GM12878 (cell line): Measurements from ENCODE around the gene SEMA5B. TPM values are rescaled to one million over a fixed set of nuclear protein-coding genes. Genes with fewer than 3 reads are reported as not detected.

ENCODE experiments used
- ATAC-seq: fragments of 200-7000 bp; cut with Tn5 transposase; 3 replicates; pipeline ENCODE4 v1.9.1; 2020; ENCODE audit warnings: mild to moderate bottlenecking, moderate library complexity
- BruUV-seq: library from RNA; stranded (reverse); fragments of 400-500 nt; replicated peaks from 2 replicates; lab custom pipeline; 2021; lab: Mats Ljungman, UMichigan
- CTCF ChIA-PET: fragments of 300-600 bp; sonication (Branson Sonifier 250); formaldehyde crosslinking; extraction: SDS; loops from one replicate; lab custom pipeline; 2021; ENCODE audit warnings: inconsistent platforms; lab: Yijun Ruan, JAX
- POLR2A ChIA-PET: fragments of 350-600 bp; formaldehyde crosslinking; extraction: SDS; loops from one replicate; lab custom pipeline; 2021; ENCODE audit warnings: inconsistent platforms; lab: Charles Lee
- RAD21 ChIA-PET: fragments of 300-600 bp; sonication (Branson Sonifier 250); formaldehyde crosslinking; loops from one replicate; lab custom pipeline; 2023; ENCODE audit warnings: antibody characterized with exemption; ENCODE audit not compliant: unreplicated experiment; lab: Charles Lee
- SMC1A ChIA-PET: fragments of 300-600 bp; sonication (Branson Sonifier 250); formaldehyde crosslinking; loops from one replicate; lab custom pipeline; 2023; ENCODE audit not compliant: unreplicated experiment, uncharacterized antibody; lab: Charles Lee
- DNase-seq: peaks from one replicate; pipeline ENCODE4 v3.0.0-alpha.2; 2011; ENCODE audit warnings: low read depth, low spot score
- FAIRE-seq: peaks from 3 replicates; lab custom pipeline; 2011; peaks lifted over from hg19 to GRCh38; lab: Jason Lieb, UNC
- H2AFZ ChIP-seq: 2 replicates; pipeline ENCODE4 v1.6.0; 2011; ENCODE audit warnings: low read depth, low read length, control low read depth; ENCODE audit not compliant: control insufficient read depth
- H3K27ac ChIP-seq: 2 replicates; pipeline ENCODE4 v1.5.1; 2011; ENCODE audit warnings: control low read depth; ENCODE audit not compliant: control insufficient read depth, insufficient read depth
- H3K27me3 ChIP-seq, 2 experiments: replicated peaks in 1 of 2; 2 replicates each; pipeline versions ENCODE4 v1.6.0 to v1.6.1; 2011; ENCODE audit warnings: low read length in 1 of 2; ENCODE audit not compliant: control insufficient read depth in 2 of 2, insufficient read depth in 2 of 2
- H3K36me3 ChIP-seq, 2 experiments: 2 replicates each; pipeline ENCODE4 v1.5.1; 2011; ENCODE audit warnings: low read length in 1 of 2; ENCODE audit not compliant: control insufficient read depth in 2 of 2, insufficient read depth in 2 of 2
- H3K4me1 ChIP-seq: 2 replicates; pipeline ENCODE4 v1.6.1; 2011; ENCODE audit warnings: mild to moderate bottlenecking, low read length, moderate library complexity, mixed read lengths; ENCODE audit not compliant: control insufficient read depth, insufficient read depth
- H3K4me2 ChIP-seq: 2 replicates; pipeline ENCODE4 v1.6.0; 2011; ENCODE audit warnings: control low read depth; ENCODE audit not compliant: control insufficient read depth, insufficient read depth
- H3K4me3 ChIP-seq: fragments of 200-600 bp; sonication (generic); 2 replicates; pipeline ENCODE4 v1.5.1; 2016
- H3K79me2 ChIP-seq: 2 replicates; pipeline ENCODE4 v1.6.0; 2011; ENCODE audit warnings: low read length; ENCODE audit not compliant: control insufficient read depth, insufficient read depth
- H3K9ac ChIP-seq: 2 replicates; pipeline ENCODE4 v1.8.0; 2011; ENCODE audit warnings: low read length, control low read depth, mixed read lengths; ENCODE audit not compliant: control insufficient read depth, insufficient read depth
- H3K9me3 ChIP-seq: replicated peaks from 3 replicates; pipeline ENCODE4 v1.5.1; 2011; ENCODE audit warnings: mild to moderate bottlenecking, low read length; ENCODE audit not compliant: control insufficient read depth, insufficient read depth
- H4K20me1 ChIP-seq: 2 replicates; pipeline ENCODE4 v1.6.0; 2011; ENCODE audit not compliant: control insufficient read depth, insufficient read depth
- BCL11A ChIP-seq: IDR thresholded peaks from 2 replicates; pipeline ENCODE4 v1.6.1; 2011; ENCODE audit warnings: low read depth, low read length
- DPF2 ChIP-seq: fragments of 450-650 bp; IDR thresholded peaks from 2 replicates; pipeline ENCODE4 v1.6.1; 2017; ENCODE audit warnings: mild to moderate bottlenecking
- EP300 ChIP-seq, 2 experiments: fragments of 150-350 bp in 1 of 2; IDR thresholded peaks; 2 replicates each; pipeline ENCODE4 v1.6.1; 2011 to 2012; ENCODE audit warnings: low read depth in 2 of 2, low read length in 2 of 2, borderline replicate concordance in 1 of 2, improper control_type of control experiment in 1 of 2, inconsistent platforms in 1 of 2; ENCODE audit not compliant: control insufficient read depth in 1 of 2
- EZH2 ChIP-seq: IDR thresholded peaks from 2 replicates; pipeline ENCODE4 v1.6.1; 2012; ENCODE audit warnings: low read depth, mild to moderate bottlenecking, control low read depth, inconsistent platforms, low read length, borderline replicate concordance; ENCODE audit not compliant: control insufficient read depth
- IRF4 ChIP-seq: IDR thresholded peaks from 2 replicates; pipeline ENCODE4 v1.6.1; 2011; ENCODE audit warnings: low read depth, low read length
- NFXL1 ChIP-seq: fragments of 450-650 bp; IDR thresholded peaks from 2 replicates; pipeline ENCODE4 v1.6.1; 2017; ENCODE audit warnings: antibody characterized with exemption, mild to moderate bottlenecking, borderline replicate concordance
- NR2C1 ChIP-seq: fragments of 450-650 bp; IDR thresholded peaks from 2 replicates; pipeline ENCODE4 v1.6.1; 2017; ENCODE audit warnings: antibody characterized with exemption, mild to moderate bottlenecking, moderate library complexity
- SMAD5 ChIP-seq: IDR thresholded peaks from 2 replicates; pipeline ENCODE4 v1.6.1; 2016; ENCODE audit warnings: antibody characterized with exemption, low read depth
- SRF ChIP-seq, 2 experiments: IDR thresholded peaks; 2 replicates each; pipeline ENCODE4 v1.6.1; 2011; ENCODE audit warnings: low read depth in 2 of 2, low read length in 2 of 2, mild to moderate bottlenecking in 1 of 2, moderate library complexity in 1 of 2
- SUPT20H ChIP-seq: IDR thresholded peaks from 2 replicates; pipeline ENCODE4 v1.6.1; 2011; ENCODE audit warnings: low read depth, mild to moderate bottlenecking, low read length, moderate library complexity, borderline replicate concordance; ENCODE audit not compliant: control insufficient read depth
- WGBS: methylation state at CpG from one replicate; pipeline ENCODE4 v1.1.6; 2016; ENCODE audit warnings: low lambda C conversion rate; ENCODE audit not compliant: insufficient replicate concordance, insufficient coverage; ENCODE audit errors: missing lambda C conversion rate; 5-methylcytosine and 5-hydroxymethylcytosine counted together
- in situ Hi-C: fragments of 300-500 bp; cut with MboI; formaldehyde crosslinking; loops from 9 replicates; pipeline ENCODE4 v1.14.3; 2018; ENCODE audit warnings: mixed read lengths
- intact Hi-C: fragments of 100-400 bp; cut with micrococcal nuclease; formaldehyde crosslinking; loops from one replicate; pipeline ENCODE4 v1.14.2; 2022; ENCODE audit not compliant: unreplicated experiment
- polyA plus RNA-seq, 11 experiments: library from polyadenylated mRNA; depleted of rRNA in 4 of 11; unstranded in 6 of 11; stranded (reverse) in 5 of 11; fragments of >200 nt; fragmentation: Nextera tagmentation in 4 of 11; fragmentation: Illumina TruSeq in 1 of 11; extraction: Ambion mirVana in 4 of 11; extraction: Trizol in 1 of 11; gene quantifications; 1 replicate in 1 of 11; 2 replicates in 10 of 11; pipeline versions ENCODE4 v1.2.1 to v1.2.3, GENCODE V29; 2011 to 2016; ENCODE audit warnings: inconsistent platforms in 2 of 11, missing spikeins in 2 of 11, low read depth in 1 of 11
- total RNA-seq, 4 experiments: library from RNA; depleted of rRNA in 3 of 4; stranded (reverse); fragments of >200 nt in 3 of 4; fragmentation: Illumina TruSeq in 1 of 4; extraction: Trizol in 1 of 4; gene quantifications; 2 replicates each; pipeline versions ENCODE4 v1.2.1 to v1.2.3, GENCODE V29; 2013 to 2021
- TF ChIP-seq, protein P1 (sequence below): IDR thresholded peaks from 2 replicates; pipeline ENCODE4 v1.6.1; 2012; ENCODE audit warnings: improper control_type of control experiment, low read depth, low read length; ENCODE audit not compliant: insufficient replicate concordance
- TF ChIP-seq, protein P2 (sequence below): fragments of 450-650 bp; IDR thresholded peaks from 2 replicates; pipeline ENCODE4 v1.6.1; 2014; ENCODE audit warnings: mild to moderate bottlenecking
- TF ChIP-seq, protein P3 (sequence below): fragments of 450-650 bp; IDR thresholded peaks from 2 replicates; pipeline ENCODE4 v1.6.1; 2018; ENCODE audit warnings: borderline replicate concordance, mild to moderate bottlenecking; ENCODE audit not compliant: partially characterized antibody

The SEMA5B gene
- total and polyA plus RNA-seq, 10 of the 15 experiments (the other 5 are each of a cell fraction or from before 2014, with no cell fraction given), result 0.05 TPM; not detected in 9

DNA sequence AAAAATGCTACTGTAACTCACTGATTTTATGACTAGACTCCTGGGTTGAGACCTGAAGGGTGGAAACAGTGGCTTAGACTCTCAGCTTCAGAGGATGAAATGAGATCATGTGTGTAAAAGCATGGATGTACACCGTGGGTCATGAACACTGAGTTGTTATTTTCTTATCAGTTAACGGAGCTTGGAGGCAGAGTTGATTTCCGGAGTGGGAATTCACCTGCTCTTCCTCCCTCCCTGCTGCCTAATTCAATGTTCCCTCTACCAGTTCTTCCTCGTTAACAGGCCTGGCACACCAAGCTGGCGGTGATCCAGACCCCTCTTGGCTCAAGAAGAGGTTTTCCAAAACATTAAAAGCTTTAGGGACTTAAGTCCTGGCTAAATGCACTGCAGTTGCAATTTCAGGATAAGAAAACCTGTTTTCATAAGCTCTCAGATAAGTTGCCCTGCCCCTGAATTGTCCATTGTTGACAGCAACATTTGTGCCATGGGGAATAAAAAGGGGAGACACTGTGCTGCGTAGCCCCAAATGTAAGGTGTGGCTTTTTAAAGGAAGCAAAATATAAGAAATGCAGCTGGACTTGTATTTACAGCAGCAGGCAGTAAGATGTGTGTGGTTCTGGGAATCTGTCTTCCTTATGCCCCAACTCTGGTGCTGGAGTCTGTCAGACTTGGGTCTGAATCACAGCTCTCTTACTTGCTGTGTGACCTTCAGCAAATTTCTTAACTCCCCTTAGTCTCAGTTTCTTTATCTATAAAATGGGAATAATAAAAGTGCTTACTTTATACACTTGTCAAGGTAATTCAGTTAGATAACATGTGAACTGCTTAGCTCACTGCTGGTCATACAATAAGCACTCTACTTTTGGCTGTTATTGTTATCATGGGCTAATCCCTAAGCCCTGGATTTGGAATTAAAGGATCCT lies 49.2 kb upstream of the SEMA5B start:
- CTCF ChIA-PET, result interaction anchor here (0.7 to 1.7 kb wide), 2 partner anchors 9 to 11 kb away, joined by 3 to 6 read pairs; no protein-coding TSS in a partner anchor
- no peak for DNase-seq
- 88% methylated on average over 6 of the region's 6 CpGs for WGBS
- no peak for ATAC-seq
- Histone ChIP-seq H2AFZ (no peak overlapping the region), H3K36me3 (no peaks in the 10 kb centered on the region; a peak in 1 of 4 replicates), H3K4me1 (peaks cover 12% of the 10 kb centered on the region), H3K9me3 (no peaks in the 10 kb centered on the region), H3K79me2 (peaks cover 26% of the 10 kb centered on the region), H3K27me3 (no peaks in the 10 kb centered on the region), H3K27ac (no peak overlapping the region), H3K4me2 (no peak overlapping the region), H3K4me3 (no peak overlapping the region), H3K9ac (no peak overlapping the region), H4K20me1 (peaks cover 2% of the 10 kb centered on the region; the same call in 1 of the 2 replicates)
- POLR2A ChIA-PET, result interaction anchor here (1.7 kb wide), 1 partner anchor 9 kb away, joined by 5 read pairs; no protein-coding TSS in a partner anchor
- in situ Hi-C loops, result no loop called here
- SMC1A ChIA-PET, result interaction anchor here (0.9 to 1.2 kb wide), 2 partner anchors 11 to 29 kb away, joined by 3 read pairs; no protein-coding TSS in a partner anchor
- RAD21 ChIA-PET, result interaction anchor here (1.3 kb wide), 1 partner anchor 10 kb away, joined by 5 read pairs; the partner anchor contains the start of gene PDIA5
- no peak for FAIRE-seq
- no peak for TF ChIP-seq NR2C1
- no peak for TF ChIP-seq EP300 (IDR thresholded peaks at IDR 0.05; ENCODE audit: borderline replicate concordance in 1 of 2, control insufficient read depth in 1 of 2, low read depth in 2 of 2, low read length in 2 of 2)
- TF ChIP-seq SUPT20H, result no peak
- no peak for TF ChIP-seq IRF4
- TF ChIP-seq BCL11A, result no peak
- TF ChIP-seq, protein P1, sequence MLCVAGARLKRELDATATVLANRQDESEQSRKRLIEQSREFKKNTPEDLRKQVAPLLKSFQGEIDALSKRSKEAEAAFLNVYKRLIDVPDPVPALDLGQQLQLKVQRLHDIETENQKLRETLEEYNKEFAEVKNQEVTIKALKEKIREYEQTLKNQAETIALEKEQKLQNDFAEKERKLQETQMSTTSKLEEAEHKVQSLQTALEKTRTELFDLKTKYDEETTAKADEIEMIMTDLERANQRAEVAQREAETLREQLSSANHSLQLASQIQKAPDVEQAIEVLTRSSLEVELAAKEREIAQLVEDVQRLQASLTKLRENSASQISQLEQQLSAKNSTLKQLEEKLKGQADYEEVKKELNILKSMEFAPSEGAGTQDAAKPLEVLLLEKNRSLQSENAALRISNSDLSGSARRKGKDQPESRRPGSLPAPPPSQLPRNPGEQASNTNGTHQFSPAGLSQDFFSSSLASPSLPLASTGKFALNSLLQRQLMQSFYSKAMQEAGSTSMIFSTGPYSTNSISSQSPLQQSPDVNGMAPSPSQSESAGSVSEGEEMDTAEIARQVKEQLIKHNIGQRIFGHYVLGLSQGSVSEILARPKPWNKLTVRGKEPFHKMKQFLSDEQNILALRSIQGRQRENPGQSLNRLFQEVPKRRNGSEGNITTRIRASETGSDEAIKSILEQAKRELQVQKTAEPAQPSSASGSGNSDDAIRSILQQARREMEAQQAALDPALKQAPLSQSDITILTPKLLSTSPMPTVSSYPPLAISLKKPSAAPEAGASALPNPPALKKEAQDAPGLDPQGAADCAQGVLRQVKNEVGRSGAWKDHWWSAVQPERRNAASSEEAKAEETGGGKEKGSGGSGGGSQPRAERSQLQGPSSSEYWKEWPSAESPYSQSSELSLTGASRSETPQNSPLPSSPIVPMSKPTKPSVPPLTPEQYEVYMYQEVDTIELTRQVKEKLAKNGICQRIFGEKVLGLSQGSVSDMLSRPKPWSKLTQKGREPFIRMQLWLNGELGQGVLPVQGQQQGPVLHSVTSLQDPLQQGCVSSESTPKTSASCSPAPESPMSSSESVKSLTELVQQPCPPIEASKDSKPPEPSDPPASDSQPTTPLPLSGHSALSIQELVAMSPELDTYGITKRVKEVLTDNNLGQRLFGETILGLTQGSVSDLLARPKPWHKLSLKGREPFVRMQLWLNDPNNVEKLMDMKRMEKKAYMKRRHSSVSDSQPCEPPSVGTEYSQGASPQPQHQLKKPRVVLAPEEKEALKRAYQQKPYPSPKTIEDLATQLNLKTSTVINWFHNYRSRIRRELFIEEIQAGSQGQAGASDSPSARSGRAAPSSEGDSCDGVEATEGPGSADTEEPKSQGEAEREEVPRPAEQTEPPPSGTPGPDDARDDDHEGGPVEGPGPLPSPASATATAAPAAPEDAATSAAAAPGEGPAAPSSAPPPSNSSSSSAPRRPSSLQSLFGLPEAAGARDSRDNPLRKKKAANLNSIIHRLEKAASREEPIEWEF, result no peak
- no peak for TF ChIP-seq DPF2
- TF ChIP-seq SMAD5, result no peak
- TF ChIP-seq, protein P2, sequence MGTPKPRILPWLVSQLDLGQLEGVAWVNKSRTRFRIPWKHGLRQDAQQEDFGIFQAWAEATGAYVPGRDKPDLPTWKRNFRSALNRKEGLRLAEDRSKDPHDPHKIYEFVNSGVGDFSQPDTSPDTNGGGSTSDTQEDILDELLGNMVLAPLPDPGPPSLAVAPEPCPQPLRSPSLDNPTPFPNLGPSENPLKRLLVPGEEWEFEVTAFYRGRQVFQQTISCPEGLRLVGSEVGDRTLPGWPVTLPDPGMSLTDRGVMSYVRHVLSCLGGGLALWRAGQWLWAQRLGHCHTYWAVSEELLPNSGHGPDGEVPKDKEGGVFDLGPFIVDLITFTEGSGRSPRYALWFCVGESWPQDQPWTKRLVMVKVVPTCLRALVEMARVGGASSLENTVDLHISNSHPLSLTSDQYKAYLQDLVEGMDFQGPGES, result no peak
- no peak for TF ChIP-seq SRF (IDR thresholded peaks at IDR 0.05; ENCODE audit: low read depth in 2 of 2, low read length in 2 of 2)
- TF ChIP-seq EZH2, result no peak
- TF ChIP-seq NFXL1, result no peak
- TF ChIP-seq, protein P3, sequence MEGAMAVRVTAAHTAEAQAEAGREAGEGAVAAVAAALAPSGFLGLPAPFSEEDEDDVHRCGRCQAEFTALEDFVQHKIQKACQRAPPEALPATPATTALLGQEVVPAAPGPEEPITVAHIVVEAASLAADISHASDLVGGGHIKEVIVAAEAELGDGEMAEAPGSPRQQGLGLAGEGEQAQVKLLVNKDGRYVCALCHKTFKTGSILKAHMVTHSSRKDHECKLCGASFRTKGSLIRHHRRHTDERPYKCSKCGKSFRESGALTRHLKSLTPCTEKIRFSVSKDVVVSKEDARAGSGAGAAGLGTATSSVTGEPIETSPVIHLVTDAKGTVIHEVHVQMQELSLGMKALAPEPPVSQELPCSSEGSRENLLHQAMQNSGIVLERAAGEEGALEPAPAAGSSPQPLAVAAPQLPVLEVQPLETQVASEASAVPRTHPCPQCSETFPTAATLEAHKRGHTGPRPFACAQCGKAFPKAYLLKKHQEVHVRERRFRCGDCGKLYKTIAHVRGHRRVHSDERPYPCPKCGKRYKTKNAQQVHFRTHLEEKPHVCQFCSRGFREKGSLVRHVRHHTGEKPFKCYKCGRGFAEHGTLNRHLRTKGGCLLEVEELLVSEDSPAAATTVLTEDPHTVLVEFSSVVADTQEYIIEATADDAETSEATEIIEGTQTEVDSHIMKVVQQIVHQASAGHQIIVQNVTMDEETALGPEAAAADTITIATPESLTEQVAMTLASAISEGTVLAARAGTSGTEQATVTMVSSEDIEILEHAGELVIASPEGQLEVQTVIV, result no peak
- BruUV-seq, result no TSS peak
- intact Hi-C loops, result no loop called here
